Astrocyte of the cerebellum (primary cell): Measurements from ENCODE around the gene SNX33.
"Not testable (repeated sequence)": the region's sequence is repeated elsewhere in the genome, so short reads cannot be mapped to it uniquely, and the experiment has no call there.

Experiments used
- DNase-seq: peaks from one replicate; pipeline ENCODE4 v3.0.0-alpha.2; 2011; ENCODE audit warnings: low read depth
- H3K4me3 ChIP-seq: 2 replicates; pipeline ENCODE4 v1.5.1; 2011; ENCODE audit warnings: mild to moderate bottlenecking, low read depth, low read length, moderate library complexity
- in situ Hi-C: cut with HindIII; loops from 2 replicates; pipeline ENCODE4 v1.10.0; 2017; ENCODE audit warnings: low sequenced_read_pairs
- TF ChIP-seq, protein P1 (sequence below): IDR thresholded peaks from 2 replicates; pipeline ENCODE4 v1.5.1; 2012; ENCODE audit warnings: low read length, low read depth, moderate library complexity, mild to moderate bottlenecking; ENCODE audit errors: missing control alignments

The SNX33 gene

DNA sequence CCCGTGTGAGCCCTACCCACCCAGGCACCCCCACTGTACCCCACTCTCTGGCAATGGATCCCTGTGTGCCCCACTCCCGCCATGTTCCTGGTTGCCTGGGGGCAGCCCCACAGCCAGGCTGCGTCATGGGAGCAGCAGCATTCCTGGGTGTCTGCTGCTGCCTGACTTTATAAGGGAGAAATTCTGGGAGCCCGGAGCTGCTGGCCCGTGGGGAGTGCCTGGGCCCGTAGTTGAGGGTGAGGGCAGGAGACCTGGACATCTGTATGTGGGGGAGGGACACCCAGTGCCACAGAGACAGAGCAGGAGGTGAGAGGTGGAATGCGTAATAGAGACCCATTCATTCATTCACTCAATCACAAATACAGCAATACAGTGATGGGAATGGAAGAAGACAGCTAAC, 49.8 kb downstream of the SNX33 start:
- in situ Hi-C loops: no loop called here
- H3K4me3 ChIP-seq: no peak overlapping the region
- DNase-seq: no peak
- TF ChIP-seq, protein P1, sequence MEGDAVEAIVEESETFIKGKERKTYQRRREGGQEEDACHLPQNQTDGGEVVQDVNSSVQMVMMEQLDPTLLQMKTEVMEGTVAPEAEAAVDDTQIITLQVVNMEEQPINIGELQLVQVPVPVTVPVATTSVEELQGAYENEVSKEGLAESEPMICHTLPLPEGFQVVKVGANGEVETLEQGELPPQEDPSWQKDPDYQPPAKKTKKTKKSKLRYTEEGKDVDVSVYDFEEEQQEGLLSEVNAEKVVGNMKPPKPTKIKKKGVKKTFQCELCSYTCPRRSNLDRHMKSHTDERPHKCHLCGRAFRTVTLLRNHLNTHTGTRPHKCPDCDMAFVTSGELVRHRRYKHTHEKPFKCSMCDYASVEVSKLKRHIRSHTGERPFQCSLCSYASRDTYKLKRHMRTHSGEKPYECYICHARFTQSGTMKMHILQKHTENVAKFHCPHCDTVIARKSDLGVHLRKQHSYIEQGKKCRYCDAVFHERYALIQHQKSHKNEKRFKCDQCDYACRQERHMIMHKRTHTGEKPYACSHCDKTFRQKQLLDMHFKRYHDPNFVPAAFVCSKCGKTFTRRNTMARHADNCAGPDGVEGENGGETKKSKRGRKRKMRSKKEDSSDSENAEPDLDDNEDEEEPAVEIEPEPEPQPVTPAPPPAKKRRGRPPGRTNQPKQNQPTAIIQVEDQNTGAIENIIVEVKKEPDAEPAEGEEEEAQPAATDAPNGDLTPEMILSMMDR: no peak

DNA sequence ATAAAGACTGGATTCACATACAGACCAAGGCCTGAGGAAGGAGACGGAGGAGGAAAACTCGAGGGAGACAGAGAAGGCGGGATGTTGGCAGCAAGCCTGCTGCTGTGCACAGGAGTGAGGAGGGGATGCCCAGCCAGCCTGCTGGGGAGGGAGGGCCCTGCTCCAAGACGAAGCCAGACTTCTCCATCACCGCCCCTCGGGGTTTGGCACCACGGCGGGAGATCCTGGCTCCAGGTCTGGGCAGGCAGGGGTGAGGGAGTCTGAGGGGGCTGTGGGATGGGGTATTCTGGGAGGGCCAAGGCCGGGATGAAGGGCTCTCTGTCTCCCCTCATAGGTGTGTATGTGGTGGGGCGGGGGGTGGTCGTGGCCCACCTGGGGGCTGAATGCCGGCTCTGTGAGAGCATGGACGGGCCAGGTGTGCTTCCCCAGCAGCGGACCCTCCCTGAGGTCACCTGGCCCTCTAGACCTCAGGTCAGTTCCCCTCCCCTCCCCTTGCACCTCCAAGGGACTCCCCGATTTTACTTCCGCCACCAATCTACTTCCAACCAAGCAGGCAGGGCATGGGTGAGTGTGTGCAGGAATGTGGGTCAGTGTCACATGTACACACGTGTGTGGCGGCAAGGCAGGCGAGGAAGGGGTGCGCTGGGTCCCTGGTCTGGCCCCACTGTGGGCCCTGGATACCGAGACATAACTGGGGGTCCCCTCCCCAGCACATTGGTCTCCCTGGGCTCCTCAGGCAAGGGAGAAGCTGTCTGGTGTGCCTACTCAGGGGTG, 50.4 kb downstream of the SNX33 start:
- DNase-seq, H3K4me3 ChIP-seq, in situ Hi-C loops: not testable (repeated sequence)

DNA sequence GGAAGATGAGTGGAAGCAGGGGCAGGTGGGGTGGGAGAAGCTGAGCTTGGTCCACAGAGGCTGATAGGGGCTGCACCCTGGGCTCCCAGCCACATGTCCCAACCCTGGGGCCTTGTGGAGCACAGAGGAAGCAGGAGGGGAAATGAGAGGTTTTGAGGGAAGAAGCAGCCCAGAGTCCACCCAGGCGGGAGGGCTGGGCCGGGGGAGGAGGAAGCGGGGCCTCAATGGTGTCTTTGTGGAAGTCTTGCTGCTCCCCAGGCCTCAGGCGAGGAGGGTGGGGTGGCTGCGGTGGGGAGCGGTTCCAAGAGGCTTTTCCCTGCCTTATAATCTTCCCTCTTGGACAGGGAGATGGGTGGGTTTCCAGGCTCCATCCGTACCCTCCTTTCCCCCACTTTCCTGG, 51.8 kb downstream of the SNX33 start:
- DNase-seq, H3K4me3 ChIP-seq, in situ Hi-C loops: not testable (repeated sequence)

DNA sequence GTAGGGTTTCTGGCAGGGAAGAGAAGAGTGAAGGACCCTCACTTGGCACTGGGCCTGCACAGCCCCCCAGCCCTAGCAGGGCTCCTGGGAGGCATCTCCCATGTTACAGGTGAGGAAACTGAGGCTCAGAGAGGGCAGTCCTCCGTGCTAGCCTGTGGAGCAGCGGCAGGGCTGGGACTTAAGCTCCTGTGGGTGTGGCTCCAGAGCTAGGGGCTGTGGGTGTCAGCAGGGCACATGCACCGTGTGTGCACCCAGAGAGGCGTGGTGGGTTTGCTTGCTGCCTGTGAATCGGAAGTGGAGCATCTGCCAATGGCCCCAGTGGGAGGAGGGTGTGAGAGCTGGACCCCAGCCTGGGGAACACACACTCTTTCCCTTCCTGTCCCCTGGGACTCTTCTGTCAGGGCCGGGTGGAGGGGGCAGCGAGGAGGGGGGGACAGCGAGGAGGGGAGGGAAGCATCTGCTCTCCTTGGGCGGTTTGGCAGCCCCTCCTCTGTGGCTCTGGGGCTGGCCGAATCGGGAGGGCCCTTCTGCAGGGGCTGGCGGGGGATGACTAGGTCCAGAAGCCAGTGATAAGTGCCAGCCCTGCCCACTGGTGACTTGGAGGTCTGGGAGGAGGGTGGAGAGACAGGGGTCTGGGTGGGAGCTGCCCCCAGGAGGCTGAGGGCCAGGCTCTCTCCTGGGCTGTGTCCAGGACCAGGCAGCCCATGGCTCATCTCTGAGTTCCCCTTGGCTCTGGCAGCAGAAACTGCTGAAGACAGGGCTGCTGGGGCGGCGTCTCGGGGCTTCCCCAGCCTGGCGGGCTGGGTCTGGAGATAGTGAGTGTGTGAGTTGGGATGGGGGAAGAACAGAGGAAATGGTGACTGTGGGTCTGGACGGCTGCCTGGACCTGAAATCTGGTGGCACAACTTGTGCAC, 52.5 kb downstream of the SNX33 start:
- DNase-seq, in situ Hi-C loops, H3K4me3 ChIP-seq: not testable (repeated sequence)

DNA sequence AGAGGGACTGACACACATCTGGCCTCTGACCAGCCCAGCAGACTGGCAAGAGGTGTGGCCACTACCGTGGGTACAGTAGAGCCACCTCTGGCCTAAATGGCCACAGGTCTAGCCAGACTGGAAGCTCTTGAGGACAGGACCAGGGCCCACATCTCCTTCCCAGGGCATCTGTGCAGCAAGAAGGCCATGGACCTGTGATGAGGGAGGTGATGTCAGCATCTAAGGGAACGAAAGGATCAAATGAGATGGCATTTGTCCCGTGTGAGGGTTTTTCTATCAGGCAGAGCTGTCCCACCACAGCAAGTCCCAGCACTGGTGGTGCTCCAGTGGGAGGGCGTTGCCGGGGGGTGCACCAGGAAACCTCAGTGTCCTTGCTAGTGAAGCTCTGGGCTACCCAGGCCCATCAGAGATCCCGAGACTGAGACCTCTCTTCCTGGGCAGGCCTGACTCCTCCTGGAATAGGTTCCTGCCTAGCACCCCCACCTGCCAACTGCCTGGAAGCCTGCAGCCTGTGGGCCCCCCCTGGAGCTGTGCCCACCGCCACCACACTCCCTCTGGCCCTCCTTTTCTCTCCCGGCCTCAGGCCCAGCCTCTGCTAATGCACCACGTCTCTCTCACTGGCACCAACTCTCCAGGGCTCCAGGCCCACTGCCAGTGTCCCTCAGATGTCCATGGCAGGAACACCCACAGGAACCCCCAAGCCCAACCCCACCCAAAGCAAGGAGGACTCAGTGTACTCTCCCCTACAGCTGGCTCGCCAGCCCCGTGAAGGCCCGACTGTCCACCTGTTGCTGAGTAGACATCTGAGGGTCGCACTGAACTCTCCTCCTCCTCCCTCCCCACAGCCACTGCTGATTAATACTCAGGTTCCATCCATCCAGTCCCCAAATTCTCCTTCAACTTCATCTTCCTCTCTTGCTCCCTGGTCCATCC, 53.6 kb downstream of the SNX33 start:
- in situ Hi-C loops, H3K4me3 ChIP-seq: not testable (repeated sequence)

DNA sequence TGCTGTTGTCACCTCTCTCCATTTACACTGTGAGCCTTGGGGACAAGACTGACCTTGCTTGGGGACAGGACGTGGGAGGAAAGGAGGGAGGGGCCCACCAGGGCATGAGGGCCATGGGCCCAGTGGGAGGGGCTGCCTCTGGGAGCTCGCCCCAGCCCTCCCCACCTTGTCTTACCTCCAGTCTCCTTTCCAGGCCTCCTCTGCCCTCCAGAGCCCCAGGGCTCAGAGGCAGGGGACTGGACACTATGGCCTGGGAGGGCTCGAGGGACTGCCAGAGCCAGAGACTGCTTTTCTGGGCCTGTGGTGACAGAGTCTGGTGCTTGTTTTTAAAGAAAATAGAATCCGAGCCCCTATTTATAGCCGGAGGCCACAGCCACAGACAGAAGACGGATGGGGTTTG, 54.7 kb downstream of the SNX33 start:
- TF ChIP-seq, protein P1: no peak
- DNase-seq: no peak
- in situ Hi-C loops: no loop called here
- no peak overlapping the region for H3K4me3 ChIP-seq

More for the DNA sequence above, 53.6 kb downstream of the SNX33 start:
- not testable (repeated sequence) for DNase-seq

DNA sequence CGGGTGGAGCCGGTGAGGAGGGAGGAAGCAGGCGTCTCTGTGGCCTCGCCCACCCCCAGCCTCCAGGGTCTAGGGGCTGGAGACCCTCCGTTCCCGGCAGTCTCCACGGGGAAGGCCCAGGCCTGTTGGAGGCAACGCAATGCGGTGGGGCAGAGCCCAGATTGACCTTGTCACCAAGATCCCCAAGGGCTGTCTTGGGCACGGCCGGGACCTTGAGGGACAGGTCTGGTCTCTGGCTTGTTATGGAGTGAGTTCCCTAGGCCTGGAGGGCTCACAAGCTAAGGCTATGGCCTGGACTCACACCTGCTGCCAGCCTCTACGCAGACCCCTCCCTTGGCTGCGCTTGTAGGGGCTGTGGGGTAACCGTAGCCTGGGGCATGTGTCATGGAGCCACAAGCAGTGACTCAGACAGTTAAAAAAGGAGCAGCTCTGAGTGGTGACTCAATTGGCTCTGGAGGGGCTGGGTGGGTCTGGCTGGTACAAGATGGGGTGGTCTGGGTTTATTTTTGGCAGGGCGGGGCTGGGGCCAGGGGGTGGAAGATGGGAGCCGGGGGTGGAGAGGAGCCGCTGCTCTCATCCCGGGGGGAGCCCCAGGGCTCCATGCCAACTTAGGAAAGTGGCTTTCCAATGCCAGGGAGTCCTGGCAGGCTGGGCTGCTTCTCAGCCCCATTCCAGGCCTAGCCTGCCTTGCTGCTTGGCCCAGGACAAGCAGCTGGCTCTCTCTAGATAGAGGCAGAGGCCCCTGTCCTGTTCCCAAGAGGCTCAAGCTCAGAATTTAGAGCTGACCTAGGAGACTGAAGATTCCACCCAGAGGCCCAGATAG, 55.9 kb downstream of the SNX33 start:
- H3K4me3 ChIP-seq, DNase-seq, in situ Hi-C loops: not testable (repeated sequence)

DNA sequence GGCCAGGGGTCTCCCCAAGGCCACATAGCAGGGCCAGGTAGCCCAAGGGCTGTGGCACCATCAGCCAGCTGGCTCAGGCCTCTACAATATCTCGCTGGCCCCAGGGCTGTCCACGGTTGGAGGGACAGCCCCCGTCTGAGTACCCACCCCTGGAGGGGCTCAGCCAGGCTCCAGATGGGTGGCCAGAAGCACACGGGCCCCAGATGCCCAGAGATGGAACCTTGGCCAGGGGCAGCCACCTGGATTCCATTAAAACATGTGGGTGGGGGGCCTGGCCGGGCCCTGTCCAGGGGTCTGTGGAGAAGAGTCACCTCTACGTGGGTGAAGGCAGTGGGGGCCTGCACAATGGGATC, 56.5 kb downstream of the SNX33 start:
- no peak for DNase-seq
- H3K4me3 ChIP-seq: no peak overlapping the region
- in situ Hi-C loops: no loop called here
- TF ChIP-seq, protein P1: no peak
